Central memory CD4-positive, alpha-beta T cell (primary cell): ENCODE measurements around the gene TRMT6.

ENCODE experiments used
- DNase-seq: peaks from one replicate; pipeline ENCODE4 v3.0.0; 2022

The TRMT6 gene

DNA sequence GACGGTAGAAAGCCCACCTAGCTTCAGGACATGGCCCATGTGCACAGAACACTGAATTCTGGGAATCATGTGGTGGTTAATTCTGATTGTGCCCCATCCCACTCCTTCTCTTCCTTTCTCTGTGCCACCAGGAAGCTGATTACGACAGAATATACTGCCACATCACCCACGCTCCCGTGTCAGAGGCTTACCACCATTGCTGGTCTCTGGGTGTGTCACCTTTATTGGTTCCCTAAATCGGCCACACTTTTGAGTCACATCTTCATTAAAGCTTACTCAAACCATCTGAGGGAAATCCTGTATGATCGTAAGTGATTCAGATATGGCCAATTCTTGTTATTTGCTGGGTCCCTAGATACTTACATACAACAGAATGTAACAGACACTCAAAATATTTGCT lies 3.1 kb downstream of the TRMT6 start:
- DNase-seq: no peak

DNA sequence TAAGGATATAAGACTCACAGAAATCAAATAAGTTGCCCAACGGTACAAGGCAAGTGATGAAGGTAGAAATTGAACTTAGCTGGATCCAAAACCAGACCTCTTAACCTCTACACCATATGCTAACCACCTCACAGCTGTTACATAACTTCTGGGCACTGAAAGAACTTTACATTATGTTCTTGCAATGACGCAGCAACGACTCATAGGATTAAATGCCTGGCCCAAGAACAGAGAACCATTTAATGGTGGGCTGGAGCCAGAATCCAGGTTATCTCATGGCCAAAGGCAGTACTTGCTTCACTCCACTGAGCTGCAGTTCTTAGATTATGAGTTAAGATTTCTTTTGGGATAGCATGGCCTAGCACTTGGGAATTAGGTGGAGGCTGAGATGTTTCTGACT lies 4.4 kb downstream of the TRMT6 start:
- DNase-seq: no peak

DNA sequence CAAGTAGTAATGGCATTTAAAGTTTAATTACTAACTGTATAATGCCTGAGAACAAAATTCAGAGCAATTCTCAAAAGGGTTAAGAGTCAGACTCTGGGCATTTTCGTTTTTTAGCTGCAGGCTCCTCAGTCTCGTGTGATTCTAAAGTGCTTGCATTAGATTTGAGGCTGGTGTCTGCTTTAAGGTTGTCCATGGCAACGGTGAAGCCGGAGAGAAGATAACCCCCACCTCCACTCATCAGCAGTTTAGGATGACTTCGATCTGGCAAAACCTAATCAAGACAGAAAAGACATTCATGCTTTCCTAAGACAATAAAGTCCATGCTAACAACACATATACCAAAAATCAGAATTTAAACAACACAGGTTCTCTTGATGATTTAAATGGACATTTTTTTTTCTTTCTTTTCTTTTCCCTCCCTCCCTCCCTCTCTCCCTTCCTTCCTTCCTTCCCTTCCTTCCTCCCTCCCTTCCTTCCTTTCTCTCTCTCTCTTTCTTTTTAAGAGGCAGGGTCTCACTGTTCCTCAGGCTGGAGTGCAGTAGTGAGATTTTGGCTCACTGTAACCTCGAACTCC lies 11.8 kb downstream of the TRMT6 start:
- no peak for DNase-seq

DNA sequence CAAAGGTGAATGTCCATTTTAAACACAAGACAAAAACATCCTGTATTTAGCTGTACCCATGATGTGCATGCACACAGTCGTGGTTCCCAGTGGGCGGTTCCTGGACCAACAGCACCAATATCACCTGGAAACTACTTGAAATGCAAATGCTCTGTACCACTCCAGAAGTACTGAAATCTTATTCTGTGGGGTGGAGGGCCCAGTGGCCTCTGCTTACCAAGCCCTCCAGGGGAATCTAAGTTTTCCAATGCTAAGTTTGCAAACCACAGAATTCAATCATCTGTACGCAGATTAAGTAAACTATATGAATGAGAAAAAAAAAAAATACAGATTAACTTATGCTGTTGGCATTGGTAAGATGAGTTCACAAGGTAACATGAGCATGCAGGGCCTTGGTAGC lies 14.1 kb downstream of the TRMT6 start:
- no peak for DNase-seq

DNA sequence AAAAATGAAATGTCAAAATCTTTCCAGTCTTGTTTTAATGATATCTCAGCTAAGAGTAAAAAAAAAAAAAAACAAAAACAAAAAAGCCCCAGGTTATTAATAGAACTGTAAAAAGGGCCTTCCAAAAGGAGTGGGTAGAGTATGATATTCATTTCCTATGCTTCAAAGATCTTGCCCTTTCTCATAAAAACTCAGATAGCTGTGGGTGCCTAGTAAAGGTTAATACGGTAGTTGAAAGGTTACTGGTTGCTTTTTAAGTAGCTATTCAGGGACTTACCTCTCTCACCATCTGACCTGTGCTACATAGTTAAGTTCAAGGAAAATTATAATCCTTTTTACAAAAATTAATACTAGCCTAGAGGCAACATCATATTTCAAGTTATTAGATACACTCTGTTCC lies 14.9 kb downstream of the TRMT6 start:
- DNase-seq: no peak

DNA sequence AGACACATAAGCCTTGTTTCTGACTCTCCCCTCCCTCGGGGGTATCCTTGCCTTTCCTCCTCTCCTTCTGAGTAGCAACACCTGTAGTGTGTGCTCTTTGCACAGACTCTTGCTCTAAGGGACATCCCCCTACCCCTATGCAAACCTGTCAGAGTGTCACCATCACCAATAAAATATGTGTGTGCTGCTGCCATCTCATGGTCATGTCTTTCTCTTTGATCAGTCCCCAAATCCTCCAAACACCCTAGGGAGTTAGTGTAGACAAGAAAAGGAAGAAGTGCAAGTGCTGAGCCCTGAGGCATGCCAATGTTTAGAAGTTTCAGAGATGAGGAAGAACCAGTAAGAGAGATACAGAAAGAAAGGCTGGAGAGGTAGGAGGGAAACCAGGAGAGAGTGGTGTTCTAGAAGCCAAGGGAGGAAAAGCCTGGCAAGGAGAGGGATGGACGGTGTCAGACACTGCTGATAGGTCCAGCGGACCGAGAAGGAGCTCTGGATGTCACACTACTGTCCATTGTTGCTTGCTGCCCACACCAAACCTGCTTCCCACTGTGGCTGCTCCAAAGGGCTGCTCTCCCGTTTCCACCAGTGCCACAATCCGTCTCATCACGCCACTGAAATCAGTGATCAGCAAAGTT lies 16.4 kb downstream of the TRMT6 start:
- no peak for DNase-seq

DNA sequence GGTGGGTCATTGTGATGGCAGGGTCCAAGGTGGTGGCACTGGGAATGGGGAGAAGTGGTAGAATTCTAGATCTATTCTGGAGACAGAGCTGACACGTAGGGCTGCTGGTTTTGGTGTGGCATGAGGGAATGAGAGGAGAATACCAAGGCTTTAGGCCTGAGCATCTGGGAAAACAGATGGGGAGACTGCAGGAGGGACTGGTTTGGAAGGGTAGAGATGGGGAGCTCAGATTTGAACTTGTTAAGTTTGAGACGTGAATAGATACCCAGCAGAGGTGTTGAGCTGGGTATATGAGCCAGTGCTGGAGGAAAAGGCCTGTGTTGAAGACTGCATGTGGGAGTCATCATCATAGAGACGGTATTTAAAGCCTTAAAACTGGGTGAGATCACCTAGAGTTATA lies 17.5 kb downstream of the TRMT6 start:
- DNase-seq: no peak

DNA sequence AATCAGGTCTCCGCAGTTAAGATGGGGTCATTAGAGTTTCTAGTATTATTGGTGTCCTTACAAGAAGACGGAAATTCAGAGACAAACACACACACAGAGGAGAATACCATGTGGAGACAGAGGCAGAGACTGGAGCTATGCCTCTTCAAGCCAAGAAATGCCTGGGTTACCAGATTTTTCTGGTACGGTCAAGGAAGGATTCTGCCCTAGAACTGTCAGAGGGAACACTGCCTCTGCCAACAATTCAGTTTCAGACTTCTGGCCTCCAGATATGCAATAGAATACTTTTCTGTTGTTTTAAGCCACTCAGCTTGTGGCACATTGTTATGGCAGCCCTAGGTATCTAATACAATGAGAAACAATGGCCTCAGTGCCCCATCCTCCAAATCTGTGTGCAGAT lies 18.9 kb downstream of the TRMT6 start:
- no peak for DNase-seq

DNA sequence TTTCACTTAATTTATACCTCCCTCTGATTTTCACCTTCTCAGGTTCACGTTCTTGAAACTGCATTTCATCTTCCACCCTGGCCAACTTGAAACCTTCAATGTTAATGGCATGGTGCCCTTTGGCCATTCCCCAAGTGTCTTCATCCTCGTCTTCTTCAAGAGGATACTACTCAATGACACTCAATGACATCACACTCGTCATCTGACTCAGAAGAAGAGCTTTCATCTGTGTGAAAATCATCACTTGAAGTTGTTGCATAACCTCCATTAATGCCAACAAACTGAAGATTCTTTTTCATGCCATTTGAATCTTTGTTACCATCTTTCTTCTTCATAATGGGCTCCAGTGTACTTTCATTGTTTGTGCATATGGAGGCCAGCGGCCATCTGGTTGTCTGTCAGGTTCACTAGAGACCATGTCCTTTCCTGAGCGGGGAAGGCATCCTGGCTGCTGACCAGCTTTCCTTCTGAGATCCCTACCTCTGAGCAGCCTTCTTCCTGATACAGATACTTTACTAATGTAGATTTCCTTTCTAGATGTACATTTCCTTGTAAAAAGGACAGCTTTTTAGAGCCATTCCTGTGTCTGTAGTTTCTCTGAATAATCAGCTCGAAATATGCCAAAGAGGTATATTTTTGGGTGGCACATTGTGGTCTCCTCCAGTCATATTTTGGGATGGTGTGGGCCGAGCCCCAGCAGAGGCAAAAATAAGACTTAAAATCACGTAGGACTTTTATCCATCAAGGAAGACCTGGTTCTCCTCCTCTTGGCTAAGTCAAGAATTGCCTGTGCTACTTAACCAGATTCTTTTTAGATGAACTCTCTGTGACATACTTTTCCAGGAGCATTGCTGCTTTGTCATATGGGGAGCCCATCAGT lies 21.3 kb downstream of the TRMT6 start:
- no peak for DNase-seq

DNA sequence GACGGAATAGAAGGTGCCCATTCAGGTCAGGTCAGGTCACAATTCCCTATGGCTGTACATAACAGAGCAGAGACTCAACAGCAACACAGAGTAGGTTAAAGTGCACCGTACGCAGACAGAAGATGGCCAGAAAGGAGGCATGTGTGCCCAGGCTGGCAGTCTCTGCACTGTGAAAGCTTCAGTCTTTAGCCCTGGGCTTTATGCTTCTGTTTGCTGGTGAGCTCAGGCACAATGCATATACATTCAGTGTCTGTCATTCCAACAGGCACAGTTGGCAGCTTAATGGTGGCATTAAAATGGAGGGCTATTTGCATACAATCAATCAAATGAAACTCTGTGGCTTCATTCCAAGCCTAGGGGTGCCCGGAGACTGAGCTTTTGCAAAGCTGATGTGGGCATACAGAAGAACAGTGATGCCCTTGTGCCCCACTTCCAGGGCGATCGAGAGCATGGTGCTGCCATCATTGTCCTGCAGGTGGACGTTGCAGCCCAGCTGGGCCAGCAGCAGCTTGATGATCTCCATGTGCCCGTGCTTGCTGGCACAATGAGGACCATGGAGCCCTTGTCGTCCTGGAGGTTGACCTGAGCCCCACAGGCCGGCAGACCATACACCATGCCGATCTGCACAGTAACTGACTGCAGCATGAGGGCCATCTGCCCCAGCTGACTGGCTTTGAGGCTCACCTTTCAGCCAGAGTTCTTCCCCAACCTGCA lies 22.4 kb downstream of the TRMT6 start:
- DNase-seq: no peak

DNA sequence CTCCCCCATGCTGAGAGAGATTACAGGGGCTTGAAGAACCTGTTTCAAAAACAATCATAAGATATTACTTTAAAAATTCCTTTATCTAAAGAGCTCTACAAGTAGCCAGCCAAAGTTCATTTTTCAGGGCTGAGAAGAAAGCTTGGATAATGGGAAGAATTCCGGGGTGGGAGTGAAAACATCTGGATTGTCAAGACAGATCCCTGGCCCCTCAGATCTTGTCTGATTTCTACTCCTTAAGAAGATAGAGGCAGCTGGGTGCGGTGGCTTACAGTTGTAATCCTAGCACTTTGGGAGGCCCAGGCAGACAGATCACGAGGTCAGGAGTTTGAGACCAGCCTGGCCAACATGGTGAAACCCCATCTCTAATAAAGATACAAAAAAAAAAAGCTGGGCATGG lies 24.8 kb downstream of the TRMT6 start:
- no peak for DNase-seq

DNA sequence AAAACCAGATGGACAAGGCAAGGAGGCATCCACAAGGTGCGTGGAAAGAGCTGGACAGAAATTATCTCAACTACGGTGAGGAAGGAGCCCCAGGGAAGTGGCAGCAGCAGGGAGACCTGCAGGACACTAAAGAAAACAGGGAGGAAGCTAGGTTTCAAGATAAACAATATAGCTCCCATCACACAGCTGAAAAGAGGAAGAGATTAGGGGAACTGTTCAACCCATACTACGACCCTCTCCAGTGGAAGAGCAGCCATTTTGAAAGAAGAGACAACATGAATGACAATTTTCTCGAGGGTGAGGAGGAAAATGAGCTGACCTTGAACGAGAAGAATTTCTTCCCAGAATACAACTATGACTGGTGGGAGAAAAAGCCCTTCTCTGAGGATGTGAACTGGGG lies 26.8 kb downstream of the TRMT6 start:
- DNase-seq: no peak

DNA sequence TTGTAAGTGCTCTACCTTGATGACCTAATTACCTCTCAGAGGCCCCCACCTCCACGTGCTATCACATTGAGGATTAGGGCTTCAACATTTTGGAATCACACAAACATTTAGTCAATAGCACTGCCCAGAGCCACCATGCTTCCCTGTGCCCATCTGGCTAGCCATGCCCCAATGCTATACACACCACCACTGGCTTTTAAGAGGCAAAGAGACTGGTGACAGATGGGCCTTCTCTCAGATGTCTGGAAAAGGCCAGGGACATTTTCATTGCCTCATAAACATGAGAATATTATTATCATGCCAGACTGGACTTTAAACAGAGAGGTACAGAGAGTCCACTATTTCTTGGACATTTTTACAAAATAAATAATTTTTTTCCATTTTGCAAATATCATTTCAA lies 29.8 kb downstream of the TRMT6 start:
- DNase-seq: no peak

DNA sequence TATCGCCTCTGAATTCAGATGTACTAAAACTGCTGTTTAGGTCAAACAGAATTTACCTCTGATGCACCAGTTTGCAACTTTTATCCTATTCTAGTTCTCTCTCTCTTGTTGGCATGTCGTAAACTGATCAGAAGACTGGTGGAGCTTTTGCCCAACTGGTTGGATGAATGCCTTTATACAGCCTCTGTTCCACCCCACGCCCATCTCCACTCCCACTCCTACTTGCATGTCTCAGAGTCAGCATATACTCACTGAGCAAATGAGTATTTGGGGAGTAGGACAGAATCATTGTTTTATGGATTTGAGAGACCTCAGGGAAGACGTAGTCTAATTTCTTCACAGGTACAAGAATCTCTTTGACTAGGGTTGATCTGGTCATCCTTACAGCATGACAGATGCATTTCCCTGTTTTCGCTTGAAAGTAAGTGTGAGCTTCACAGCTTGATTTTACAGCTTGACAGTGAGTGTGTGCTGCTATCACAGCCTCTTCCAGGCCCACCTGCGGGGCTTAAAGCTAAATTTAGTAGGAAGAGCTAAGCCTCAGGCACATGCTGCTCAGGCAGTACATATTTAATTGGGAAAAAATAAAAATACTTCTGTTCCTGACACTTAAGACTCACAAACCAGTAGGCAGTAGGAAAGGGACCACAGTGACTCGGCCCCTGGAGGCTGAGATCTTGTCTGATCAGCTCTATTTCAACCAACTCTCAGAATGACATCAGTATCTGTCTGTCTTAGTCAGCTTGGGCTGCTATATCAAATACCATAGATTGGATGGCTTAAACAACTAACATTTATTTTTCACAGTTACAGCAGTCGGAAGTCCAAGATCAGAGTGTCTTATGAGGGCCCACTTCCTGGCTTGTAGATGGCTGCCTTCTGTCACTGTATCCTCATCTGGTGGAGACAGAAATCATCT lies 30.4 kb downstream of the TRMT6 start:
- DNase-seq: no peak

DNA sequence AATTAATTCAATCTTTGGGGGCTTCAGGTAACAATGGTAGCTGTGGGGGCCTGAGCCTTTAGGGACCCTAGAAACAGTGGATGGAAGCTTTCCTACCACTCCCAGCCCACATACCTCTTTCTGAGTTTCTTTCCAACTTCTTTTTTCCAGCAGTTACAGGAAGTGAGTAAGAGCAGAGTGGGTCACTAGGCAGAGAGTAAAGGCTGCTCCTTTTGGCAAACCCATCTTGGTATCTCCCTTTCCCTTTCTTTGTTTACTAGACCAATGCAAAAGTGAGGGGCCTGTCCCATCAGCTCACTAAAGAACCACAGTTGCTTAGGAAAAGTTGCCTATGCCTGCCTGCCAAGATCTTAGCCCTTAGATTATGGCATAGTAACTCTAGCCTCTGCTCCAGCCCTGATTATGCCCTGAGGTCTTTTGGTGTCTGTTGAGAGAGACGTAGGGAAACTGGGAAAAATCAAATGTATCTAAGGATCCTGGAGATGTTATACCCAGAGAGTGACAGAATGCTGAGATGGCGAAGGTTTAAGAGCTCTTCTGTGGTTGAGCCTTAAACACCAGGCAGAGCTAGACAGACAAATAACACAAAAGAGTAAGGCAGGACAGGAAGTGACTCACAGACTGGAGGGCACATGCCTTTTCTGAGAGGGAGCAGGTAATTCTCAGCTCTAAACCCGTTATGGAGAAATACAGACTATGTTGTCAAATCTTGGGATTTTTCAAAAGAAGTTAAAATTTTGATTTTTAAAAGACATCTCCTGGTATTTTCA lies 31.3 kb downstream of the TRMT6 start:
- no peak for DNase-seq

DNA sequence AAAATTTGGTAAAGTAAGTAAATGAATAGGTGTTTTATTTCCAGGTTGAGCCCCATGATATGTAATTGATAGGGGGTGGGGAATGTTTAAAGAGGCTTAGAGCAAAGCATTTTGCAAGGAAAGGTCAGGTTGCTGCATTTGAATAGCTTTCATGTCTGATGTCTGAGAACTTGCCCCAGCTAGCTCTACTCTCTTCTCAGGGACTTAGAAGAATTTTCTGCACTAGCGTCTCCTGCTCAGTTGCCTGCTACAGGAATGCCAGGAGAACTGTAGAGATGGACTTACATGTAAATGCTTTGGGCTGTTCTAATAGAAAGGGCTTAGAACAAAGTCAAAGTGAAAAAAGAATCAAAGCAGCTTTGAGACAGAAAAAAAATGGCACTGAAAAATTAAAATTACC lies 35.5 kb downstream of the TRMT6 start:
- DNase-seq: no peak

DNA sequence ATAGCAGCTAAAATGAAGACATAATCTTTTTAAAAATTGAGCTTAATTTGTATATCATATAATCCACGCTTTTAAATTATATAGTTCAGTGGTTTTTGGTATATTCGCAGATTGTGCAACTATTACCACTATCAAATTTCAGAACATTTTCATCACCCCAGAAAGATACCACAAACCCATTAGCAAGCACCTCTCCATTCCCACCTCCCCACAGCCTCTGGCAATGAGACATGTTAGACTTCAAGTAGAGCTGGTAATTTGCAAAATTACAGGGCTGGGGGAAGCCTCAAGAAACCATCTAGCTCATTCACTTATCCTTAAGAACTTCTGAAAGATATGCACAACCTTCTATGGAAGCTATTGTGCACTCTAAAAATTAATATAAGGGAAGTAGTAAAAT lies 37.2 kb downstream of the TRMT6 start:
- DNase-seq: no peak

DNA sequence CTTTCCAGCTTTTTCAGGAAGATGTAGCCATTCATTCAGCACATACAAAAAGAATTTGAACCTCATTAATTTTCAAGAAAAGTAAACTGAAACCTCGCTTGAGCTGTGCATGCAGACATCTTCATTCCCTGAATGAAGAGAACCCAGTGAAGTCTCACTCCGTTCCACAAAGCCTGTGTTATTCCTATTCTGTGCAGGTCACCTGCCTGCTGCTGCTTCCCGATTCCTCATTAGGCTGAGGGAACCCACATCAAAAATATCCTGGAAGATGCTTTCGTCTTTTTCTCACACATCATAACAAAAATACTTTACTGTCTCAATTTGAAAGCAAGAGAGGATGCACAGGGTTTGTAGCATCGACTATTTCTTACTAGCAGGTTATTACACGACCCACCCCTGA lies 40.1 kb downstream of the TRMT6 start:
- DNase-seq: no peak

DNA sequence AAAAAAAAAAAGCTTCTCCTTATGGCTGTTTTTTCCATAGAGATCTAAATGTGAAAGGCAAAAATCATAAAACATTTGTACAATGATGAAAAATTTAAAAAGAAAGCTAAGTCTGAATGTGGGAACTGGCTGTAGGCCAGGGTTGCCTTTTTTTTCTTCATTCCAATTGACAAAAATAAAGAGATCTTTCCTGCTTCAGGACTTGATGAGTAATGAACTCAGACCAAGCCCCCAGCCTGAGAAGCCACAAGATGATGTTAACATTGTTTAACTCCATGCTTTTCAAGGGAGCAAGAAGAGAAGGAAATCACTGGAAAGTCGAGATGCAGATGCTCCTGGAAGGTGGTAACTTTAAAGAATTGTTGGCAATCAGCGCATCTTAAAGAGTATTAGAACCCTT lies 41.4 kb downstream of the TRMT6 start:
- no peak for DNase-seq

DNA sequence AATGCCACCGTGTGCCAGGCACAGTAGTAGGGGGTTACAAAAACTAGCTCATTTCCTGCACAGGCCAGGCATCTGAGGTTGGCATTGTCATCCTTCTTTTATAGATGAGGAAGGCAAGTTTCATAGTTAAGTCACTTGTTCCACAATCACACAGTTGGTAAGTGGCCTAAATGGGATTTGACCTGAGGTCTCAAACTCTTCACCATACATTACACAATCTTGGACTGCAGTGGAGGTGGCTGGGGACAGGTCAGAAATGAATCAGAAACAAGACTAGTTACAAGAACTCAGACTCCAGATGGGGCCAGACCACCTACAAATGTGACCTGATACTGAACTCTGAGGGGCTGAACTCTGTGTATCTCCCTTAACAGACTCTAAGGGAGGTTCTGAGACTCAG lies 49.4 kb downstream of the TRMT6 start:
- no peak for DNase-seq

DNA sequence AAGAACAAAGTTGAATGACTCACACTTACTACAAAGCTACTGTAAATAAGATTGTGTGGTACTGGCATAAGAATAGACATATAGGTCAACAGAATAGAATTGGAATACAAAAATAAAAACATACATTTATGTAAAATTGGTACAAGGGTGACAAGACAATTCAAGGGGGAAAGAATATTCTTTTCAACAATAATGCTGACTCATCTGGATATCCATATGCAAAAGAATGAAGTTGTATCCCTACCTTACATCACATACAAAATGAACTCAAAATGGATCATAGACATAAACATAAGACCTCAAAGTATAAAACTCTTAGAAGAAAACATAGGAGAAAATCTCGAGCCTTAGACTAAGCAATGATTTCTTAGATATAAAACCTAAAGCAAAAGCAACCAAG lies 50.9 kb downstream of the TRMT6 start:
- DNase-seq: no peak

DNA sequence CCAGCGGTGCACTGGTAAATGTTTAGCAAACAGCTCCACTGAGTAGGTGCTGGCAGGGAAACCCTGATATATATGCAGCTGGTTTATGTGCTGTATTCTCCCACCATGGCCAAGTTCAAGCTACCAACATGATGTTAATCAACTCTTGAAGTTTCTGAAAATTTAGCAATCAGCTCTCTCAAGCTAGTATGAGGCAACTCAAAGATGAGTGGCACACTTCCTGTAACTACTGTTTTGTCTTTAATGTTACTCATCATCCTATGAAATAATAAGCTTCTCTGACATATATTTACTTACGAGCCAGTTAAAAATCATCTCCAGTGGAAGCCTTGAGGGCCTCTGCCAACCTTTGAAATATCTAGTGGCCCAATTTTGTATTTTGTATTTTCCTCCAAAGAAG lies 54.7 kb downstream of the TRMT6 start:
- no peak for DNase-seq
